Right cardiac atrium (tissue), 5 donors: Measurements from ENCODE around the gene DOCK4. TPM values are rescaled to one million over a fixed set of nuclear protein-coding genes. Genes with fewer than 3 reads are reported as not detected.

Experiments used
- ATAC-seq, 2 donors: fragments of 200-7000 bp; cut with Tn5 transposase; one replicate each; pipeline versions ENCODE4 v1.8.0 to v1.9.1; 2020; ENCODE audit warnings: moderate library complexity in 2 of 2, mild to moderate bottlenecking in 1 of 2
- DNase-seq, 3 donors: peaks; one replicate each; pipeline ENCODE4 v3.0.0-alpha.2; 2020
- H3K27ac ChIP-seq: one replicate; pipeline ENCODE4 v1.5.1; 2013; ENCODE audit warnings: mild to moderate bottlenecking, low read length, control low read depth, moderate library complexity
- H3K27me3 ChIP-seq: one replicate; pipeline ENCODE4 v1.6.1; 2013; ENCODE audit not compliant: control insufficient read depth, insufficient read depth
- H3K4me1 ChIP-seq: one replicate; pipeline ENCODE4 v1.6.1; 2013; ENCODE audit warnings: low read length; ENCODE audit not compliant: control insufficient read depth, insufficient read depth
- H3K4me3 ChIP-seq: one replicate; pipeline ENCODE4 v1.5.1; 2013; ENCODE audit warnings: low read length, control low read depth
- H3K9me3 ChIP-seq: one replicate; pipeline ENCODE4 v1.6.1; 2013; ENCODE audit warnings: low read length; ENCODE audit not compliant: control insufficient read depth
- WGBS: extraction: QIAGEN DNeasy Blood & Tissue Kit; methylation state at CpG from one replicate; pipeline ENCODE4 v1.1.7; 2013; 5-methylcytosine and 5-hydroxymethylcytosine counted together
- intact Hi-C, 4 donors: fragments of 100-400 bp; cut with DNase I; formaldehyde crosslinking; loops; one replicate each; pipeline versions ENCODE4 v1.11.0 to v1.14.0; 2022 to 2023
- polyA plus RNA-seq: library from polyadenylated mRNA; stranded (reverse); fragments of 200-250 nt; gene quantifications from one replicate; pipeline ENCODE4 v1.2.3, GENCODE V29; 2013
- total RNA-seq, 4 donors: library from RNA; stranded (reverse); fragmentation: NEBNext Ultra II Directional; extraction: Animal tissue kit (Norgen Biotek cat#: 25700); gene quantifications; one replicate each; pipeline ENCODE4 v1.2.1, GENCODE V29; 2021
- donor health status: healthy with polysubstance abuse.
- donor health status: DM: no; HTN: yes; CAD: no.
- donor health status: DM: no; HTN: no; CAD: no.
- donor health status: DM: no; HTN: yes; CAD: no; lungs with severe emphysema.
- donor health status: DM: yes; HTN: yes; CAD: no.

The DOCK4 gene
- total and polyA plus RNA-seq, 5 donors: 5.7 to 19.9 (median 15.7) TPM

DNA sequence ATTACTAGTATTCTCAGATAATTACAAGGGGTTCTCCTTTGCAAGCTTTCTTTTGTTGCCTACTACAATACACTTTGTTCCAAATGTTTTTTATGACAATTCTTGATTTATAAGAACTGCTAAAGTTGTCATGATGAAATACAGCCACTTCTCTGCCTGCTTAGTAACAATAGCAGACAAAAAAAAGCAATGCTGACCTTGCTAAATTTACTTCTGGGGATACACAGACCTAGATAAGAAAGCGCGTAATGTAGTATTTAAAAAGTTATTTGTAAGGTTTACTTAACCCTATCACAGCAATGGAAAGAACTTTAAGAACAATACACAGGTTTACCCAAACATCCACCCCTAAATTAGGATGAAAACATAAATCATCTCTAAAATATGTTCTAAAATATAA lies 311.1 kb downstream of the DOCK4 start:
- no peak for DNase-seq
- intact Hi-C loops: no loop called here
- ATAC-seq: no peak

DNA sequence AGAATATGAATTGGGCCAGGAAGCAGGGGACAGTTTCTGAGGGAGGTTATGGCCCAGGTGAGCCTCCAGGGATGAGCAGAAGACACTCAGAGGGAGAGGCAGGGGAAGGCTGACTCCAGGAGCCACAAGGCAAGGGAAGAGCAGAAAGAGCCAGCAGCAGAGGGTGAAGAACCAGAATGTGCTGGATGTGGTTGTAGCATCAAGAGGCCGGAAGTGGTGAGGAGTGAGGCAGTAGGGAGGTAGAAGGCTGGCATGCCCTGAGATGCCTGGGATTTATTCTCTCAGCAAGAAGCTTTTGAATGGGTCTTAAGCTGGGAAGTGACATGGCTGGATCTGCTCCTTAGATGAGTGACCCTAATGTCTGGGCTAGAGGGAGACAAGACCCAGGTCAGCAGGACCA lies 311.7 kb downstream of the DOCK4 start:
- H3K9me3 ChIP-seq: no peaks in the 10 kb centered on the region
- no peaks in the 10 kb centered on the region for H3K4me1 ChIP-seq
- ATAC-seq (no peak), DNase-seq (no peak)
- intact Hi-C loops: no loop called here
- H3K27ac ChIP-seq: no peak overlapping the region
- H3K27me3 ChIP-seq: no peaks in the 10 kb centered on the region
- 88% methylated on average over 1 of the region's 1 CpG for WGBS
- H3K4me3 ChIP-seq: no peak overlapping the region

More for the DNA sequence above, 311.1 kb downstream of the DOCK4 start:
- WGBS: 39% methylated on average over 2 of the region's 2 CpGs
- Histone ChIP-seq H3K4me1 (no peaks in the 10 kb centered on the region), H3K27me3 (no peaks in the 10 kb centered on the region), H3K4me3 (no peak overlapping the region), H3K27ac (no peak overlapping the region), H3K9me3 (no peaks in the 10 kb centered on the region)

DNA sequence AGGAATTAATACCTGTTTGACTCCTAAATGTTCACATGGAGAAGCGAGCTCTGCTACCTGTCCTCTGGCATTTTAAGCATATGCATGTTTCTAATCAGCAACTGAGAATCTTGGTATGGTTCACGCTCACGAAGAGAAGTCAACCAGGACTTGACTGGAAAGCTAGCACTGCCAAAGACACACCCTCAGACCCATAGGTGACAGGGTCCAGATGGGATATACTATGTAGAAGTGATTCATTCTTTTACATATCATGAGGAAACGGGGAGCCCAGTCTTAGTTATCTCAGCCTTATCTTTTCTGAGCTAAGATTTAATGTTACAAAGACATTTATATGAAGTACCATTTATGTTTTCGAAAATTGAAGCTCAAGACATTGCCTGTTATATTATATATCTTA lies 313.0 kb downstream of the DOCK4 start:
- Histone ChIP-seq H3K27ac (no peak overlapping the region), H3K4me1 (no peaks in the 10 kb centered on the region), H3K4me3 (no peak overlapping the region), H3K27me3 (no peaks in the 10 kb centered on the region), H3K9me3 (no peaks in the 10 kb centered on the region)
- ATAC-seq (no peak), DNase-seq (no peak)
- 92% methylated on average over 5 of the region's 5 CpGs for WGBS
- intact Hi-C loops: no loop called here

DNA sequence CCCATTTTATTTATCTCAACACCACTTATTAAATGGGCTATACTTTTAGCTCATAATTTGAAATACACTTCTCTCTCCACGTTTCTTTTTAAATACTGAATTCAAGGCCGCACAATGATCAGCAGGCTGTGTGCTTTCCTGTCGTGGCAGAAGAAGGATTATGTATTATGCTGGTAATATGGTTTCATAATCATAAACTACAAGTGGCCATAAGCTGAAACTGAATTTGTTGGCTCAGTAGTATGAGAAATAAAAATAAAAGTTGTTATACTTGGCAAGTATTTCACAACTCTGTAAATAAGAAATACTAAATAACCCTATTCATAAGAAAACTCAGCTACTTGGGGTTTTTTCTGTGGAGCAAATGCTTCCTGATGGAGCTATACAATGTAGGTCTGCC lies 313.6 kb downstream of the DOCK4 start:
- H3K27me3 ChIP-seq: no peaks in the 10 kb centered on the region
- no peaks in the 10 kb centered on the region for H3K9me3 ChIP-seq
- intact Hi-C loops: no loop called here
- no peak overlapping the region for H3K27ac ChIP-seq
- 64% methylated on average over 3 of the region's 3 CpGs for WGBS
- no peaks in the 10 kb centered on the region for H3K4me1 ChIP-seq
- ATAC-seq: no peak
- no peak for DNase-seq
- H3K4me3 ChIP-seq: no peak overlapping the region

DNA sequence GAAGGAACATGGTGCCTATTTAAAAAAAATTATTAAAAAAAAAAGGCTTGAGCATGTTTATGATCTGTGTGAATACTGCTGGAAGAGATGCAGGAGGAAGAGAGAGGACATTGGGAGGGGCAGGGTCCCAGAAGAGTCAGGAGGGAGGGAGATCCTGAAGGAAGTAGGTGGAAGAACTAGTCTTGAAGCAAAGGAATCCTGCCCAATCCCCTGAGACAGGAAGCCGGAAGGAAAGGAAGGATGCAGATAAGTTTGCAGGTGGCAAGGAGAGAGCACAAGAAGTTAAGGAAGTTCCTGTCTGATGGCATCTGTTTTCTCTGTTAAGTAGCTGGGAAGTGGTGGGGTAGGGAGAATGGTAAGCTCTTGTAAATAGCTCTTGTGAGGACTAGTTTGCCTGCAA lies 318.5 kb downstream of the DOCK4 start:
- ATAC-seq: peak in 1 of 2 donors; percentile 48
- H3K4me3 ChIP-seq: no peak overlapping the region
- peaks cover 3% of the 10 kb centered on the region for H3K4me1 ChIP-seq
- H3K27ac ChIP-seq: no peak overlapping the region
- intact Hi-C loops: no loop called here
- no peaks in the 10 kb centered on the region for H3K9me3 ChIP-seq
- H3K27me3 ChIP-seq: no peaks in the 10 kb centered on the region
- WGBS: 49% methylated on average over 1 of the region's 1 CpG
- DNase-seq: no peak

DNA sequence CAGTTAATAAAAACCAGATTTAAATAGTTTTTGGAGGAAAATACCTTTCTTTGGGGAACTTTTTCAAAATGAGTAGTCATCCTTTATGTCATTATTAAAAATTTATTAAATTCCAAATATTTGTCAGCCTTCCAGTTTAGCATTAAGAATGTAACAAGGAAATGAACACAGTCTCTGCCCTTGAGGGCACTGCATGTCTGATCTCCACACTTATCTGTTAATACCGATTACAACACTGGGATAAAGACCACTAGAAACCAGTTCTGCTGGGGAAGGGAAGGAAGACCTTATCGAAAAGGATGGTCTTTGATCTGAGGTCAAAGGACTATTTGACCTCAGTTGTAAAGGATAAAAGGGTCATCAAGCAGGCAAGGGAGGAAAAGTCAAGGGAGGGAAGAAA lies 320.0 kb downstream of the DOCK4 start:
- no peaks in the 10 kb centered on the region for H3K9me3 ChIP-seq
- H3K27me3 ChIP-seq: no peaks in the 10 kb centered on the region
- 51% methylated on average over 2 of the region's 2 CpGs for WGBS
- intact Hi-C loops: no loop called here
- ATAC-seq (no peak), DNase-seq (no peak)
- H3K4me3 ChIP-seq: no peak overlapping the region
- H3K27ac ChIP-seq: no peak overlapping the region
- H3K4me1 ChIP-seq: peaks cover 3% of the 10 kb centered on the region

DNA sequence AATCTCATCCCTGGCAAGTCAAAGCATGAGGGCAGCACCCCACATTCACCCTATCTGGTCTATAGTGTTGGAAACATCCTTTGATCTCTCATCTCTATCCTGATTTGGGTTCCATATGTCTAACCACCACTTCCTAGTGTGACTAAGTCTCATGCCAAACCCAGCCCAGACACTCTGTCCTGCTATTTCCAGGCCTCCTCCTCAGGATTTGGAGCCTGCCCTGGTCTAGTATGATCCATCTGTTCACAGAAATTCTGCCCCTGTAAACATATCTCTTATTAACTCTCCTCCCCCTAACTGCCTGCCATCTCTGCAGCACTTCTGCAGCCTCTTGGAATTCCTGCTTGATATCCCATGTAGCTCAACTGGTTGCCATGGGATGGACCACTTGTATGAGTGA lies 323.0 kb downstream of the DOCK4 start:
- H3K27me3 ChIP-seq: no peaks in the 10 kb centered on the region
- peaks cover 3% of the 10 kb centered on the region for H3K4me1 ChIP-seq
- no peak overlapping the region for H3K27ac ChIP-seq
- peak in 1 of 2 donors; percentile 16 for ATAC-seq
- H3K9me3 ChIP-seq: no peaks in the 10 kb centered on the region
- no peak for DNase-seq
- intact Hi-C loops: no loop called here
- no peak overlapping the region for H3K4me3 ChIP-seq

DNA sequence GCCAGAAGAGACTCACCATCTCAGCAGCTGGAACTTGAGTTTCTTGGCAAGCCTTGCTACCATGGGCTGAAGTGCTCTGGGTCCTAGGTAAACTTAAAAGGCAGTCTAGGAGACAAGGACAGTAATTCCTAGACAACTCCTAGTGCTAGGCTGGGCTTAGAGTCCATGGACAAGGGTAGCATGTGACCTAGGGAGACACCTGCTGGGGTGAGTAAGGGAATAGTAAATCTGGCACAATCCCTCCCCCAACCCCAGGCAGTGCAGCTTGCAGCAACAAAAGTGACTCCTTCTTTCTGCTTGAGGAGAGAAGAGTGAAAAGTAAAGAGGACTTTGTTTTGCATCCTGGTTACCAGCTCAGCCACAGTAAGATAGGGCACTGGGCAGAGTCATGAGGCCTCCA lies 327.4 kb downstream of the DOCK4 start:
- no peaks in the 10 kb centered on the region for H3K9me3 ChIP-seq
- no peak for ATAC-seq
- no peak overlapping the region for H3K27ac ChIP-seq
- no peak for DNase-seq
- H3K4me3 ChIP-seq: no peak overlapping the region
- H3K27me3 ChIP-seq: no peaks in the 10 kb centered on the region
- intact Hi-C loops: no loop called here
- H3K4me1 ChIP-seq: peaks cover 7% of the 10 kb centered on the region

DNA sequence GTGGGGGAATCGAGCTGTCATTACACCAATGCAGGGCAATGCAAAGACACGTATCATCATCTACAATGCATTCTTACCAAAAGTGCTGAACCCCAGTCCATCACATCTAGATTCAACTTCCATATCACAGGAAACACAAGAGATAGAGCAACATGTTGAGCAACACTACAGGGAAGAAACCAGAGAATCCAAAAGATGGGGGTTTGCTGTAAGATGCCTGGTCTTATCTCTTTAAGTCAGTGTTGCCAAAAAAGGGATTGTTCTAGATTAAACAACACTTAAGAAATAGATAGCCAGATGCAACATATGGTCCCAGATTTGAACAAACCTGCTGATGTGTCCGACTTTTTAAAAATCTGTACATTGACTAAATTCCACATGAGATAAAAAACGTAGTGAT lies 328.3 kb downstream of the DOCK4 start:
- intact Hi-C loops: no loop called here
- no peak for ATAC-seq
- Histone ChIP-seq H3K27me3 (no peaks in the 10 kb centered on the region), H3K27ac (no peak overlapping the region), H3K4me1 (peaks cover 8% of the 10 kb centered on the region), H3K9me3 (no peaks in the 10 kb centered on the region), H3K4me3 (no peak overlapping the region)
- 87% methylated on average over 4 of the region's 4 CpGs for WGBS
- no peak for DNase-seq

DNA sequence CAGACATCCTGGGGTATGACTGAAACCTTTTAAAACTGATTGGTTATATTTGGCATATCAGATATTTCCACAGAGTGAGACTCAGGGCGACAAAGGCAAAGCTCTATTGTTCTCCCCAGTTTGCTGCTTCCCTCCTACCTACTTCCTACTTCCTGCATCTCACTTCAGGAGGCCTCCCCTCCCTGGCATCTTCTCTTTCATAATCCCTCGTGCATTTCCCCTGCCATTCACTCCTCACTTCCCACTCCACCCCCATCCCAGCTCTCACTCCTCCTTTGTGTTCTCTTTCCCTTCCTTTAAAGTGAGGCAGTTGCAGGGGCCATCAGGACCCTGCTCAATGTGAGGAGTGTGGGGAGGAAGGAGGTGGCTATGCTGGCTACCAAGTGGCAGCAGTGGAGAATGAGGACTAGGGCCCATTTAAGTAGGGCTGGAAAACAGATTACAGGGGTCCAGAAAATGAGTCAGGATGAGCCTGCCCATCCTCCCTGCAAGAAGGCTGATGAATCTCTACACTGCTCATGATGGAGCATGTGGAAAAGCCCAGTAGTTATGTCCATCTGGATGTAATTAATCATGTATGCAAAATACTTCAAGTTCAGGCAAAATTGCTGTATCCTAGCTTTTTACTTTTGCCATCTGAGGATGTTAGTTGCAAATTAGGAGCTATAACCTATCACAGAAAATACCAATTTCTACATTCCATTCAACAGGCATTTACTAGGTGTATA lies 332.1 kb downstream of the DOCK4 start:
- DNase-seq: no peak
- no peaks in the 10 kb centered on the region for H3K27me3 ChIP-seq
- no peak overlapping the region for H3K4me3 ChIP-seq
- peak overlapping the region; percentile 72 for H3K27ac ChIP-seq
- H3K4me1 ChIP-seq: peaks cover 10% of the 10 kb centered on the region
- WGBS: 41% methylated on average over 2 of the region's 2 CpGs
- ATAC-seq: peak; percentile 40 to 81
- H3K9me3 ChIP-seq: no peaks in the 10 kb centered on the region
- intact Hi-C loops: no loop called here

DNA sequence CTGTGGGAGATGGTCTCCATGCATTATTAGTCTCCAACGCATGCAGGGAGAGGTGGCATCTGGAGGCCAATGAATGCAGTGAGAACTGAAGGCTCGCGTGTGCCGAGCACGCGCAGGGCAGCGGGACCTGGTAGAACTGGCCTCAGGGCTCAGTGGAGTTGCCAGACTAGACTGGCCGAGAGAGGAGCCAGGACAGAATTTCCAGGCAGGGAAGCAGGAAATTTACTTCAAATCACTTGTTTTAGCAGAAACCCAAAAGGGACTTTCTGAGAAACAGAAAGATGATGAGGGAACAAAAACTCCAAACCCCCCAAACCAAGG lies 332.9 kb downstream of the DOCK4 start:
- WGBS: 84% methylated on average over 8 of the region's 8 CpGs
- ATAC-seq (no peak), DNase-seq (no peak)
- no peaks in the 10 kb centered on the region for H3K9me3 ChIP-seq
- H3K27ac ChIP-seq: no peak overlapping the region
- peaks cover 10% of the 10 kb centered on the region for H3K4me1 ChIP-seq
- H3K4me3 ChIP-seq: no peak overlapping the region
- intact Hi-C loops: no loop called here
- no peaks in the 10 kb centered on the region for H3K27me3 ChIP-seq
